Endothelial cell of umbilical vein (primary cell): ENCODE measurements around the gene KLC4. TPM values are rescaled to one million over a fixed set of nuclear protein-coding genes. Genes with fewer than 3 reads are reported as not detected.

Experiments
- BruUV-seq: library from RNA; stranded (reverse); fragments of 400-500 nt; replicated peaks from 2 replicates; lab custom pipeline; 2021; lab: Mats Ljungman, UMichigan
- CTCF ChIA-PET: fragments of 300-600, 350-600 bp; sonication (Branson Sonifier 250); formaldehyde crosslinking; loops from one replicate; lab custom pipeline; 2021; ENCODE audit warnings: antibody characterized with exemption, inconsistent platforms; lab: Charles Lee
- POLR2A ChIA-PET: fragments of 300-600, 350-600 bp; sonication (Branson Sonifier 250); formaldehyde crosslinking; loops from one replicate; lab custom pipeline; 2021; ENCODE audit warnings: antibody characterized with exemption, inconsistent platforms; lab: Charles Lee
- DNase-seq: peaks from one replicate; pipeline ENCODE4 v3.0.0-alpha.2; 2011; ENCODE audit warnings: low read depth, low spot score
- FAIRE-seq: peaks from 2 replicates; lab custom pipeline; 2011; peaks lifted over from hg19 to GRCh38; lab: Jason Lieb, UNC
- H2AFZ ChIP-seq: 2 replicates; pipeline ENCODE4 v1.6.0; 2012; ENCODE audit warnings: low read depth, low read length, control low read depth, inconsistent platforms
- H3K27ac ChIP-seq: 2 replicates; pipeline ENCODE4 v1.5.1; 2011; ENCODE audit warnings: low read depth, mild to moderate bottlenecking, control low read depth, low read length, moderate library complexity; ENCODE audit not compliant: insufficient read depth
- H3K27me3 ChIP-seq, 2 experiments: 2 replicates each; pipeline versions ENCODE4 v1.6.0 to v1.6.1; 2011; ENCODE audit warnings: low read length in 2 of 2, mixed read lengths in 1 of 2; ENCODE audit not compliant: control insufficient read depth in 2 of 2, insufficient read depth in 2 of 2
- H3K36me3 ChIP-seq, 2 experiments: 2 replicates in 1 of 2; 3 replicates in 1 of 2; pipeline ENCODE4 v1.5.1; 2011; ENCODE audit warnings: low read length in 2 of 2, mild to moderate bottlenecking in 1 of 2, moderate library complexity in 1 of 2; ENCODE audit not compliant: control insufficient read depth in 2 of 2, insufficient read depth in 2 of 2; ENCODE audit errors: extremely low read depth in 1 of 2
- H3K4me1 ChIP-seq: 3 replicates; pipeline ENCODE4 v1.5.1; 2011; ENCODE audit warnings: mild to moderate bottlenecking, low read length; ENCODE audit not compliant: control insufficient read depth, insufficient read depth; ENCODE audit errors: extremely low read depth
- H3K4me2 ChIP-seq: 2 replicates; pipeline ENCODE4 v1.6.1; 2011; ENCODE audit warnings: low read length, control low read depth, mixed read lengths; ENCODE audit not compliant: insufficient read depth
- H3K4me3 ChIP-seq, 3 experiments: fragments of 200-600 bp in 1 of 3; sonication (generic), shearing (Covaris generic) in 1 of 3; replicated peaks in 1 of 3; 2 replicates each; pipeline ENCODE4 v1.5.1; 2011 to 2016; ENCODE audit warnings: control low read depth in 3 of 3, low read length in 3 of 3, mild to moderate bottlenecking in 2 of 3, inconsistent platforms in 1 of 3, low read depth in 1 of 3, moderate library complexity in 1 of 3; ENCODE audit not compliant: insufficient read depth in 1 of 3
- H3K79me2 ChIP-seq: 2 replicates; pipeline ENCODE4 v1.6.0; 2012; ENCODE audit warnings: low read length, inconsistent platforms; ENCODE audit not compliant: control insufficient read depth, insufficient read depth
- H3K9ac ChIP-seq: replicated peaks from 2 replicates; pipeline ENCODE3; 2011; ENCODE audit warnings: low read length, control low read depth; ENCODE audit not compliant: insufficient read depth; ENCODE audit errors: extremely low read depth
- H3K9me1 ChIP-seq: replicated peaks from 3 replicates; pipeline ENCODE4 v1.6.0; 2011; ENCODE audit warnings: mild to moderate bottlenecking, low read length; ENCODE audit not compliant: control insufficient read depth, insufficient read depth; ENCODE audit errors: extremely low read depth
- H3K9me3 ChIP-seq: replicated peaks from 2 replicates; pipeline ENCODE4 v1.5.1; 2012; ENCODE audit warnings: low read length, inconsistent platforms; ENCODE audit not compliant: control insufficient read depth, insufficient read depth
- H4K20me1 ChIP-seq: replicated peaks from 2 replicates; pipeline ENCODE3; 2011; ENCODE audit warnings: mild to moderate bottlenecking, low read length; ENCODE audit not compliant: control insufficient read depth, insufficient read depth; ENCODE audit errors: extremely low read depth
- CTCF ChIP-seq, 2 donors: IDR thresholded peaks; 1 replicate in 1 of 2; 2 replicates in 1 of 2; pipeline ENCODE4 v1.5.1; 2011; ENCODE audit warnings: low read length in 2 of 2, mild to moderate bottlenecking in 2 of 2, moderate library complexity in 2 of 2, control low read depth in 1 of 2, inconsistent platforms in 1 of 2, low read depth in 1 of 2; ENCODE audit not compliant: insufficient read depth in 1 of 2; ENCODE audit errors: extremely low read depth in 1 of 2
- EZH2 ChIP-seq: IDR thresholded peaks from 2 replicates; pipeline ENCODE4 v1.6.1; 2012; ENCODE audit warnings: borderline replicate concordance, low read depth, mild to moderate bottlenecking, moderate library complexity, low read length, inconsistent platforms; ENCODE audit not compliant: severe bottlenecking
- FOS ChIP-seq: IDR thresholded peaks from 2 replicates; pipeline ENCODE4 v1.6.1; 2011; ENCODE audit warnings: mild to moderate bottlenecking, low read length, moderate library complexity, borderline replicate concordance; ENCODE audit not compliant: insufficient read depth
- GATA2 ChIP-seq: IDR thresholded peaks from 2 replicates; pipeline ENCODE4 v1.7.0; 2011; ENCODE audit warnings: low read depth, mild to moderate bottlenecking, moderate library complexity, mixed read lengths, low read length; ENCODE audit not compliant: insufficient read length, insufficient read depth
- JUN ChIP-seq: IDR thresholded peaks from 2 replicates; pipeline ENCODE4 v1.6.1; 2011; ENCODE audit warnings: borderline replicate concordance, low read depth; ENCODE audit not compliant: insufficient read length, insufficient read depth
- MAX ChIP-seq: IDR thresholded peaks from 2 replicates; pipeline ENCODE4 v1.6.1; 2011; ENCODE audit not compliant: insufficient read depth, insufficient read length
- MYC ChIP-seq: IDR thresholded peaks from one replicate; pipeline ENCODE4 v1.6.1; 2011; ENCODE audit warnings: mild to moderate bottlenecking, low read depth, low read length
- POLR2A ChIP-seq: IDR thresholded peaks from 2 replicates; pipeline ENCODE4 v1.6.1; 2012; ENCODE audit warnings: low read depth, mild to moderate bottlenecking, control low read depth, low read length
- POLR2AphosphoS5 ChIP-seq: IDR thresholded peaks from 2 replicates; pipeline ENCODE4 v1.6.1; 2012; ENCODE audit warnings: low read depth, mild to moderate bottlenecking, control low read depth, low read length, moderate library complexity; ENCODE audit not compliant: insufficient read depth
- dilution Hi-C: fragments of 300-500 bp; cut with MboI; formaldehyde crosslinking; loops from one replicate; pipeline ENCODE4 v1.15.0; 2019; ENCODE audit warnings: low sequenced_read_pairs; ENCODE audit not compliant: extremely low pct_ligation_motif_present
- intact Hi-C: fragments of 100-400 bp; cut with micrococcal nuclease; formaldehyde crosslinking; loops from one replicate; pipeline ENCODE4 v1.10.0; 2022
- polyA plus RNA-seq, 4 experiments: library from polyadenylated mRNA; depleted of rRNA in 3 of 4; stranded (reverse) in 3 of 4; unstranded in 1 of 4; fragments of >200 nt; gene quantifications; 2 replicates each; pipeline versions ENCODE4 v1.2.1 to v1.2.3, GENCODE V29; 2011 to 2012; ENCODE audit warnings: missing spikeins in 1 of 4
- total RNA-seq: library from RNA; stranded (reverse); gene quantifications from 2 replicates; pipeline ENCODE4 v1.2.3, GENCODE V29; 2021

KLC4 gene
- total and polyA plus RNA-seq, 2 donors (not counting 3 experiments of a cell fraction or from before 2014, with no cell fraction given) = 17.7 to 26.8 TPM

- ChIA-PET POLR2A (no interaction called here), CTCF (interaction anchor here (0.7 kb wide), 1 partner anchor 8 kb away, joined by 3 read pairs; no protein-coding TSS in a partner anchor)
- no peaks in the 10 kb centered on the region for H3K79me2 ChIP-seq
- no peak overlapping the region for H3K4me2 ChIP-seq
- no peaks in the 10 kb centered on the region for H4K20me1 ChIP-seq
- no TSS peak for BruUV-seq
- no peak overlapping the region for H3K9ac ChIP-seq
- H3K27ac ChIP-seq = no peak overlapping the region
- no peaks in the 10 kb centered on the region for H3K9me3 ChIP-seq
- no peaks in the 10 kb centered on the region for H3K27me3 ChIP-seq
- intact Hi-C loops = no loop called here
- no peaks in the 10 kb centered on the region for H3K9me1 ChIP-seq
- no peak overlapping the region for H3K4me3 ChIP-seq
- FAIRE-seq (no peak), DNase-seq (no peak)
- dilution Hi-C loops = no loop called here
- TF ChIP-seq MAX = no peak
- no peak for TF ChIP-seq CTCF (IDR thresholded peaks at IDR 0.05; ENCODE audit: extremely low read depth in 1 of 2, insufficient read depth in 1 of 2, low read depth in 1 of 2, low read length in 2 of 2)
- TF ChIP-seq POLR2AphosphoS5 = no peak
- no peak for TF ChIP-seq MYC
- no peak for TF ChIP-seq EZH2
- no peak for TF ChIP-seq POLR2A
- no peak for TF ChIP-seq JUN
- TF ChIP-seq FOS = no peak
- no peak for TF ChIP-seq GATA2
- no peak overlapping the region for H2AFZ ChIP-seq
- no peaks in the 10 kb centered on the region for H3K36me3 ChIP-seq
- no peaks in the 10 kb centered on the region for H3K4me1 ChIP-seq
Observed at GRCh38 chr6:43120944-43121913, 61.8 kb downstream of the KLC4 start.
